GM21381 (cell line): ENCODE data around the gene ZMYND19.
A peak's percentile ranks its signal among the peaks of the same experiment; 100 is the strongest.
"Not testable (repeated sequence)": the region's sequence is repeated elsewhere in the genome, so short reads cannot be mapped to it uniquely, and the experiment has no call there.

Experiments used
- ATAC-seq: cut with Tn5 transposase; IDR thresholded peaks from one replicate; pipeline ENCODE4 v1.9.1; 2021; ENCODE audit warnings: mild to moderate bottlenecking, moderate library complexity; ENCODE audit not compliant: unreplicated experiment

Gene ZMYND19

GRCh38 chr9:137590469-137591383 lies at the start of gene ZMYND19:
ZMYND19 (minus strand) TSS chr9:137590512; CDS start chr9:137590263, 249 bp downstream.
- peak; percentile 83 for ATAC-seq

- no peak for ATAC-seq
These were observed 49.2 kb upstream of the ZMYND19 start for GRCh38 chr9:137639303-137640051.

GRCh38 chr9:137638680-137639079 lies 48.4 kb upstream of the ZMYND19 start:
- no peak for ATAC-seq

- ATAC-seq: no peak
These were observed 43.7 kb upstream of the ZMYND19 start for GRCh38 chr9:137634016-137634415.

- ATAC-seq: no peak
These were observed 42.2 kb upstream of the ZMYND19 start for GRCh38 chr9:137632230-137633161.

- ATAC-seq: no peak
These were observed 41.3 kb upstream of the ZMYND19 start for GRCh38 chr9:137631345-137632229.

GRCh38 chr9:137630679-137631078 lies 40.4 kb upstream of the ZMYND19 start:
- no peak for ATAC-seq

- ATAC-seq: no peak
These were observed 39.8 kb upstream of the ZMYND19 start for GRCh38 chr9:137630126-137630525.

GRCh38 chr9:137627406-137627805 lies 37.1 kb upstream of the ZMYND19 start:
- ATAC-seq: not testable (repeated sequence)

GRCh38 chr9:137626464-137626863 lies 36.2 kb upstream of the ZMYND19 start:
- no peak for ATAC-seq

- ATAC-seq: not testable (repeated sequence)
These were observed 31.9 kb upstream of the ZMYND19 start for GRCh38 chr9:137622211-137622610.

- ATAC-seq: no peak
These were observed 30.9 kb upstream of the ZMYND19 start for GRCh38 chr9:137621131-137621757.

GRCh38 chr9:137620581-137620980 lies 30.3 kb upstream of the ZMYND19 start:
- no peak for ATAC-seq

GRCh38 chr9:137620048-137620405 lies 29.7 kb upstream of the ZMYND19 start:
- ATAC-seq: no peak

- peak; percentile 32 for ATAC-seq
These were observed 29.1 kb upstream of the ZMYND19 start for GRCh38 chr9:137619240-137620047.

- peak; percentile 71 for ATAC-seq
These were observed 28.1 kb upstream of the ZMYND19 start, which contains the start of gene EHMT1 for GRCh38 chr9:137618105-137619067. EHMT1 (plus strand) TSS chr9:137619005; CDS start chr9:137619029, 24 bp downstream.

GRCh38 chr9:137615387-137615871 lies 25.1 kb upstream of the ZMYND19 start:
- no peak for ATAC-seq
